Activated T-helper 17 cell treated with anti-CD3 and anti-CD28 coated beads, Interleukin-2, amount 50 U/mL, for 72 hours (primary cell): Measurements from ENCODE around the gene PSTPIP1. TPM values are rescaled to one million over a fixed set of nuclear protein-coding genes. Genes with fewer than 3 reads are reported as not detected.

Experiments
- ATAC-seq: fragments of 150-1000 bp; cut with Tn5 transposase; replicated peaks from 2 replicates; pipeline ENCODE4 v1.10.0; 2021; ENCODE audit warnings: mild to moderate bottlenecking, moderate library complexity
- H3K27ac Mint-ChIP-seq: one replicate; pipeline ENCODE4 v1.8.0; 2022; ENCODE audit warnings: mixed read lengths
- H3K27me3 Mint-ChIP-seq: one replicate; pipeline ENCODE4 v1.8.0; 2022; ENCODE audit warnings: mixed read lengths
- H3K36me3 Mint-ChIP-seq: one replicate; pipeline ENCODE4 v1.8.0; 2022; ENCODE audit warnings: low read depth, mild to moderate bottlenecking, mixed read lengths
- H3K4me1 Mint-ChIP-seq: one replicate; pipeline ENCODE4 v1.8.0; 2022; ENCODE audit warnings: mixed read lengths
- H3K4me3 Mint-ChIP-seq: one replicate; pipeline ENCODE4 v1.8.0; 2022; ENCODE audit warnings: mild to moderate bottlenecking, mixed read lengths
- H3K9me3 Mint-ChIP-seq: one replicate; pipeline ENCODE4 v1.8.0; 2022; ENCODE audit warnings: mixed read lengths
- total RNA-seq, 2 donors: library from RNA; stranded (reverse); gene quantifications; one replicate each; pipeline ENCODE4 v1.2.3, GENCODE V29; 2022

The PSTPIP1 gene
- total RNA-seq, 2 donors from 2014 or later, result 125 to 137 TPM

DNA sequence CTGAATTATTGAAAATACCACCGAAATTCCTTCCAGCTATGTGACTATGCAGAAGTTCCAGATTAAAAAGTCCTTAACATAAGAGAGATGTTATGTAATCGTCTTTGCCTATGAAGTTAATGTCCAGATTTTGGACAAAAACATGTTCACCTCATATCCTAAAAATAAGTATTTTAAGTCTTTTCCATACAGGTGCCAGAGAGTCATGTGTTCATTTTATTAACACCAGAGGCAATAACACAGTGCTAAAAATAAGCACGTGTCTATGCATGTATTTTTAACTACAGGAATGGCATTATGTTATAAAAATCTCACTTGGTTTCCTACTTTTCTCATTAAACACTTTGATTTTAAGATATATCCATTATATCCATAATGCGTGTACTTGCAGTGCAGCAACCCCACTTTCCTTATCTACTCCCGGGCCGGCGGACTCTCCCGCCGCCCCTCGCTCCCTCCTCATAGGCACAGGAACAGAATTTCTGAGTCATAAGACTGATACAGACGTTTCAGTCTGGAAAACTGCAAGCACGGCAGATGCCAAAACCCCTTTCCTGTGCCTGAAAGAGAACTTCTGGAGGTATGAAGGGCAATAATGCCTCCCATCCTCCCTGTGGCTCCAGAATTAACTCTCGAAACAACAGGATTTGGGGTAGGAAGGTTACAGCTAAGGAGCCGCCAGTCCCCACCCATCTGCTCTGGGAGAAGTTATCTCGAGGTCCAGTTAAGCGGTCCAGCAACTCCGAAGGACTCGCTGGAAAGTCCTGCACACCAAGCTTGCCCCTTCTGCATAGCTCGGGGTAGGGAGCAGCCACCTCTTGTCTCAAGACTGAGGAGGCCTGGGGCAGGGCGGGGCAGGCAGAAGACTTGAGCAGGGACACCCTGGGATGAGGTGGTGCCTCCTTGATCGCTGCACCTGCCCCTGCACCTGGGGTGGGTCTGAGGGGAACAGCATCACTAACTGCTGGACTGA lies 22.3 kb upstream of the PSTPIP1 start:
- H3K36me3 Mint-ChIP-seq, result no peaks in the 10 kb centered on the region
- peaks cover 5% of the 10 kb centered on the region for H3K4me1 Mint-ChIP-seq
- no peak overlapping the region for H3K4me3 Mint-ChIP-seq
- no peak overlapping the region for H3K27ac Mint-ChIP-seq
- ATAC-seq, result peak; percentile 17
- no peaks in the 10 kb centered on the region for H3K9me3 Mint-ChIP-seq
- H3K27me3 Mint-ChIP-seq, result no peaks in the 10 kb centered on the region

DNA sequence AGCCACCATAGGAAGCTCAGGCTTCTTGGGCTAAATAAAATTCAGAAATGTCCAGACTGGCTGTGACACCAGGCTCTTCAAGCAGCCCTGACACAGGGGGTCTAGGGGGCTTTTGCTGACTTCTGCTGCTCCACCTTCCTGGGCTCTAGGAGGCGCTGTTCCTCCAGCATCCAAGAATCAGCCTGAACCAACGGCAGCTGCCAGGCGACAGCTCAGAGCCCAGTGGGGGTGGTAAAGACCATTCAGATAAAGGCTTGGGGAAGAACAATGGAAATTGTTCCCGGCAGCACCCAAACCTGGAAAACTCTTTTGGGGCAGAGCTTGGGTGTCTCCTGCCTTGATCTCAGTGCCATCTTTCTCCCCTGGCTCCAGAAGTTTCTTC lies 21.6 kb upstream of the PSTPIP1 start:
- Mint-ChIP-seq H3K27me3 (no peaks in the 10 kb centered on the region), H3K4me3 (no peak overlapping the region), H3K4me1 (peaks cover 5% of the 10 kb centered on the region), H3K9me3 (no peaks in the 10 kb centered on the region), H3K27ac (peak overlapping the region; percentile 76), H3K36me3 (no peaks in the 10 kb centered on the region)
- ATAC-seq, result peak; percentile 66

DNA sequence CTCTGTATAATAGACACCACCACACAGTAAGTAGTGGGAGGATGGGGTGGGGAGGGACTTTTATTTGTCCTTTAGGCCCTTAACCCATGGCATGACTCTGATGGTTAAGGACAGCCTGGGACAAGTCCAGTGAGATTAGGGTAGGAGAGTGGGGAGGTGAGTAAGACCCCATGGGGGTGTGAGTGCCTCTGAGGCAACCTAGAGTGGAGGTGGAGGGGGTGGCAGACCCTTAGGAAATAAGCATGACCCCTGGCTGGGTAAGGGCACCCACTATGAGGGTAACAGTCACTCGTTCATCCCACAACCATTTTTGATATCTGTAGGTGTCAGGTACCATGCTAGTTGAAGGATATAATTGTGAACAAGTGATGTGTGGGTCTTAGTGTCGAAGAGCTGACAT lies 21.0 kb upstream of the PSTPIP1 start:
- no peaks in the 10 kb centered on the region for H3K9me3 Mint-ChIP-seq
- no peak for ATAC-seq
- no peak overlapping the region for H3K4me3 Mint-ChIP-seq
- no peaks in the 10 kb centered on the region for H3K27me3 Mint-ChIP-seq
- peak overlapping the region; percentile 76 for H3K27ac Mint-ChIP-seq
- peaks cover 5% of the 10 kb centered on the region for H3K4me1 Mint-ChIP-seq
- H3K36me3 Mint-ChIP-seq, result no peaks in the 10 kb centered on the region

DNA sequence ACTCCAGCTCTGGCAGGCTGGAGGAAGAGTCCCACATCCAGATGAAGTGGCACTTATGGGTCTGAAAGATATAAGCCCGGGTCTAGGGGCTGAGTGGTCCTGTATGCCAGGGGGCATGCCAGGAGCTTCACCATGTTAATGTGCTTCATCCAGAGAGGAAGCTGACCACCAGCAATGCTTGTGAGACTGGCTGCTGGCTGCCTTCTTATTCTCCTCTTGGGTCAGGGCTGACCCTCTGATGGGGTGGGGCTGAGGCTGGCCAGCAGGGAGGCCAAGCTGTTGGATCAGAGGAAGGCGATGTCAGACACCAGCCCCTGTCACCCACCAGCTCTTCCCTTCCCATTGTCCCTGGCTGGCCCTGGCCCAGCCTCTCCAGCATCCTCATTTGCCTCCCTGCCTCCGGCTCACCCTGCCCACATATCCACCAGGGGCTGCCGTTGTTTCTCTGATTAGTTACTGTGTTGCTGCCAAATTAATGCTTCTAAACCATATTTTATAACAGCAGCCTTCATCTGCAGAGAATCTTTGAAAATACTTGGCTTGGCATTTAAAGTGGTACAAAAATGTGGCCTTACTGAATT lies 20.4 kb upstream of the PSTPIP1 start:
- Mint-ChIP-seq H3K36me3 (no peaks in the 10 kb centered on the region), H3K27me3 (no peaks in the 10 kb centered on the region), H3K27ac (no peak overlapping the region), H3K4me3 (no peak overlapping the region), H3K4me1 (peaks cover 5% of the 10 kb centered on the region), H3K9me3 (no peaks in the 10 kb centered on the region)
- no peak for ATAC-seq

DNA sequence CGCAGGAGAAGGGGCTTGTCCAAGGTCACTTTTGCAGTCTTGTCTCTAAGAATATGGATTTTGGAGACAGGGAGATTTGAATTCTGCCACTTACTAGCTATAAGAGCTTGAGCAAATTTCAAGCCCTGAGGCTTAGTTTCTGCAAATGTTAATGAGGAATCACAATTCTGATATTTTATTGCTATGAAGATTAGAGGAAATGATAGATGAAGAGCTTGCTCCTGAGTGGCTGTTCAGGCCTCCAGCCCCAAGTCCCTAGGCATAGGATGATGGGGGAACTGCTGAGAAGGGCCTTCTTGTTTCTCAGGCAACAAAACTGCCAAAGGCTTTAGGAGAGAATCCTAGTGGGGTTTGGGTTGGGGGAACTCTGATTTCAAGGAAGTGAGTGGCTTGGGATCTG lies 18.8 kb upstream of the PSTPIP1 start:
- ATAC-seq, result no peak
- Mint-ChIP-seq H3K36me3 (no peaks in the 10 kb centered on the region), H3K27ac (peak overlapping the region; percentile 16), H3K4me3 (no peak overlapping the region), H3K27me3 (peaks cover 3% of the 10 kb centered on the region), H3K4me1 (peaks cover 5% of the 10 kb centered on the region), H3K9me3 (no peaks in the 10 kb centered on the region)

DNA sequence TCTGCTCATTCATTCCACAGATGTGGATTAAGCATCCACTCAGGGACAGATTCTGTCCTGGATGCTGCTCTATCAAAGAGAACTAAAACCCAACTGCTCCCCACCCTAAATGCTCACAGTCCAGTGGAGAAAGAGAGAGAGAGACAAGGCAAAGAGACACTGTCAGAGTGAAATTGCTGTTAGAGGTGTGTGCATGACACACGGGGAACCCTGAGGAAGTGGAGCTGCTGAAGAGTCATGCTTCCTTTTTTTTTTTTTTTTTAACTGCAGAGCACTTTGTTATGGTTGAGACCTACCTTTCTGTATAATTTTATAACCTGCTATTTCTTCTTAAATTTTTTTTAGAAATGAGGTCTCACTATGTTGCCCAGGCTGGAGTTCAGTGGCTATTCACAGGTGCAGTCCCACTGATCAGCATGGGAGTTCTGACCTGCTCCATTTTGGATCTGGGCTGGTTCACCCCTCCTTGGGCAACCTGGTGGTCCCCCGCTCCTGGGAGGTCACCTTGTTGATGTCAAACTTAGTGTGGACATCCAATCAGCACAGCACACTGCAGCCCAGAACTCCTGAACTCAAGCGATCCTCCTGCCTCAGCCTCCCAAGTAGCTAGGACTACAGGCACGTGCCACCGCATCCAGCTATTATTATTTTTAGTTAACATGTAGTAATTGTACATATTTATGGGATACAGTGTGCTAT lies 18.2 kb upstream of the PSTPIP1 start:
- no peaks in the 10 kb centered on the region for H3K36me3 Mint-ChIP-seq
- H3K9me3 Mint-ChIP-seq, result no peaks in the 10 kb centered on the region
- peaks cover 5% of the 10 kb centered on the region for H3K4me1 Mint-ChIP-seq
- peak; percentile 96 for ATAC-seq
- H3K4me3 Mint-ChIP-seq, result no peak overlapping the region
- peak overlapping the region; percentile 16 for H3K27ac Mint-ChIP-seq
- peaks cover 3% of the 10 kb centered on the region for H3K27me3 Mint-ChIP-seq

DNA sequence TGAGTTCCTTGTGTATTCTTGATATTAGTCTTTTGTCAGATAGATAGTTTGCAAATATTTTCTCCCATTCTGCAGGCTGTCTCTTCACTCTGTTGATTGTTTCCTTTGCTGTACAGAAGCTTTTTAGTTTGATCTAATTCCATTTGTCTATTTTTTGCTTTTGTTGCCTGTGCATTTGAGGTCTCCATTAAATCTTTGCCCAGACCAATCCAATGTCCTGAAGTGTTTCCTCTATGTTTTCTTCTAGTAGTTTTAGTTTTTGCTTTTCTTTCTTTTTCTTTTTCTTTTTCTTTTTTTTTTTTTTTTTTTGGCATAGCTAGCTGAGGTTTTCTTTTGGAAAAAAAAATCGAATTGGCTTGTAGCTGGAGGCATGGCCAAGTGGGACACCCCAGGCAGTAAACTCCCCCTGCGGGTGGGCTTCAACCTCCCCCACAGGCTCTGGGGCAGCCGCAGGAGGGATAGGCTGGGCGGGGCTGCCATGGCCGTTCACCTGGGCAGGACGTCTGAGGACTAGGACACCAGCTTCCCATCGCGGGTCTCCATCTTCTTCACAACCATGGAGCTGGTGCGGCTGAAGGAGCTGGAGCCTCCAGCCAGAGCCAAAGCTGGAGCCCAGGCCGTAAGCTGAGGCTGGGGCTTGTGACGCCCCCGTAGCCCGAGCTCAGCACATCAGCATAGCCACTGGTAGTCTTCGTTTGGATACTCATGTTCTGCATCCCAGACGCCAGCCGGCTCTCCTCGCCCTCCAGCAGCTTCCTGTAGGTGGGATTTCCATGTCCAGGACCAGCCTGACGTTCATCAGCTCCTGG lies 16.2 kb upstream of the PSTPIP1 start:
- H3K27ac Mint-ChIP-seq, result no peak overlapping the region
- H3K27me3 Mint-ChIP-seq, result peaks cover 3% of the 10 kb centered on the region
- H3K9me3 Mint-ChIP-seq, result no peaks in the 10 kb centered on the region
- H3K36me3 Mint-ChIP-seq, result no peaks in the 10 kb centered on the region
- peaks cover 9% of the 10 kb centered on the region for H3K4me1 Mint-ChIP-seq
- no peak for ATAC-seq
- no peak overlapping the region for H3K4me3 Mint-ChIP-seq

DNA sequence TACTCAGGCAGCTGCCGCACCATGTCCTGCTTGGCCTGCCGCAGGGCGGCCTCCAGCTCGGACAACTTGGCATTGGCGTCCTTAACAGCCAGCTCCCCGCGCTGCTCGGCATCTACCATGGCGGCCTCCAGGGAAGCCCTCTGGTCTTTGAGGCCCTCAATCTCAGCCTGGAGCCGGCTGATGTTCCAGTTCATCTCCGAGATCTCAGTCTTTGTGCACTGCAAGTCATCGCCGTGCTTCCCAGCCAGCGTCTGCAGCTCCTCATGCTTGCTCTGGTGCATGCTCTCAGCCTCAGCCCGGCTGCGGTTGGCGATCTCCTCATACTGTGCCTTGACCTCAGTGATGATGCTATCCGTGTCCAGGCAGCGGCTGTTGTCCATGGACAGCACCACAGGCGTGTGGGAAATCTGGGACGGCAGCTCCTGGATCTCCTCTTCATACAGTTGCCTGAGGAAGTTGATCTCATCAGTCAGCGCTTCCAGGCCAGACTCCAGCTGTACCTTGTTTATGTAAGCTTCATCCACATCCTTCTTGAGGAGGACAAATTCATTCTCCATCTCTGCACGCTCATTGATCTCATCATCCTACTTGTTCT lies 15.5 kb upstream of the PSTPIP1 start:
- no peak overlapping the region for H3K4me3 Mint-ChIP-seq
- no peaks in the 10 kb centered on the region for H3K36me3 Mint-ChIP-seq
- peak overlapping the region; percentile 38 for H3K27ac Mint-ChIP-seq
- ATAC-seq, result no peak
- H3K4me1 Mint-ChIP-seq, result peaks cover 9% of the 10 kb centered on the region
- peaks cover 3% of the 10 kb centered on the region for H3K27me3 Mint-ChIP-seq
- no peaks in the 10 kb centered on the region for H3K9me3 Mint-ChIP-seq

DNA sequence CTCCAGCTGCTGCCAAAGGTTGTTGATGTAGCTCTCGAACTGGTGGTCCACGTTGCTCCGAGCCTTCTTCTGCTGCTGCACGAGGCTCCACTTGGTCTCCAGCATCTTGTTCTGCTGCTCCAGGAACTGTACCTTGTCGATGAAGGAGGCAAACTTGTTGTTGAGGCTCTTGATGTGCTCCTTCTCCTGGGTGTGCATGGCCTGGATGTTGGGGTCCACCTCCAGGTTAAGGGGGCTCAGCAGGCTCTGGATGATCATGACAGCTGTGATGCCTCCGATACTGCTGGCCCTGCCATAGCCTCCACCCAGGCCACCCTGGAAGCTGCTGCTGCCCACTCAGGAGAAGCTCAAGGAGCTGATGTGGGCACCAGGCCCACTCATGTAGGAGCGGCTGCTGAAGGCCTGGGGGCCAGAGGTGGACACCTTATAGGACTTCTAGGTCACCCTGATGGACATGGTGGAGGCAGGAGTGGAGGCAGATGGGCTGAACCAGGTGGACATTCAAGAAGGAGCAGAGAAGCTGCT lies 14.9 kb upstream of the PSTPIP1 start:
- peaks cover 3% of the 10 kb centered on the region for H3K27me3 Mint-ChIP-seq
- no peaks in the 10 kb centered on the region for H3K9me3 Mint-ChIP-seq
- peaks cover 9% of the 10 kb centered on the region for H3K4me1 Mint-ChIP-seq
- peak overlapping the region; percentile 38 for H3K27ac Mint-ChIP-seq
- H3K36me3 Mint-ChIP-seq, result no peaks in the 10 kb centered on the region
- no peak overlapping the region for H3K4me3 Mint-ChIP-seq
- ATAC-seq, result no peak

DNA sequence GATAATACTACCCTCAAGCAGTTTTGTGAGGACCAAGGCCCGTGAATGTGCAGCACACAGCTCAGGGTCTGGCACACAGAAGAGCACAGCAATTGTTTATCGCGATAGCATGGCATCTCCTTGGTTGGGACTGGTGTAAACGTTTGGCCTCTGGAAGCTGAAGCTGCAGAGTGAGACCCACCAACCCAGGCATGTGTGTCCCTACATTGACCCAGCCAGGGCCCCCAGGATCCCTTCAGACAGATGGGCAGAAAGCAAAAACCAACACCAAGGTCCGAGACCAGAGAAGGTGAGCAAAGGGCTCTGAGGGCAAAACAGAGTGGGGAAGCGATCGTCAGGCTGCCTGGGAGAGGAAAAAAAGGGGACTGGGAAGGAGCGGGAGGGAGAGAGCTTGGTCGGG lies 12.6 kb upstream of the PSTPIP1 start:
- H3K36me3 Mint-ChIP-seq, result no peaks in the 10 kb centered on the region
- ATAC-seq, result no peak
- no peak overlapping the region for H3K27ac Mint-ChIP-seq

DNA sequence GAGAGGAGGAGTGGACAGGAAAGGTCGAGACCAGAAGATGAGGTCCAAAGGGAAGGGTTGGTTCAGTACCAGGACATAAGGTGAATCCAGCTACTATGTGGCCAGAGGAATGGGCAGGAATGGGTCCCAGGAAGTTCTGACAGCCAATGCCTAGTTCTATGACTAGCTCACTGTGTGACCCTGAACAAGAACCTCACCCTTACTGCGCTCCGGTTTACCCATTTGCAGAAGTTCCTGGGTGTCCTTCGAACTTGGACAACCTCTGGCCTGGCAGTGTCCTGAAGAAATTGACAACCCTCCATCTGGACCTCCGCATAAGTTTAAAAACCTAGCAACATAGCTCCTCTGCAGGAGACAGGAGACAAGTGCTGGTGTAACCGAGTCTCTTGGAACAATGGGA lies 12.2 kb upstream of the PSTPIP1 start:
- Mint-ChIP-seq H3K27ac (no peak overlapping the region), H3K27me3 (peaks cover 3% of the 10 kb centered on the region), H3K4me3 (no peak overlapping the region), H3K4me1 (peaks cover 4% of the 10 kb centered on the region), H3K36me3 (no peaks in the 10 kb centered on the region), H3K9me3 (no peaks in the 10 kb centered on the region)
- ATAC-seq, result no peak

More for the DNA sequence above, 12.6 kb upstream of the PSTPIP1 start:
- H3K9me3 Mint-ChIP-seq, result no peaks in the 10 kb centered on the region
- peaks cover 4% of the 10 kb centered on the region for H3K4me1 Mint-ChIP-seq
- peaks cover 3% of the 10 kb centered on the region for H3K27me3 Mint-ChIP-seq
- H3K4me3 Mint-ChIP-seq, result no peak overlapping the region

DNA sequence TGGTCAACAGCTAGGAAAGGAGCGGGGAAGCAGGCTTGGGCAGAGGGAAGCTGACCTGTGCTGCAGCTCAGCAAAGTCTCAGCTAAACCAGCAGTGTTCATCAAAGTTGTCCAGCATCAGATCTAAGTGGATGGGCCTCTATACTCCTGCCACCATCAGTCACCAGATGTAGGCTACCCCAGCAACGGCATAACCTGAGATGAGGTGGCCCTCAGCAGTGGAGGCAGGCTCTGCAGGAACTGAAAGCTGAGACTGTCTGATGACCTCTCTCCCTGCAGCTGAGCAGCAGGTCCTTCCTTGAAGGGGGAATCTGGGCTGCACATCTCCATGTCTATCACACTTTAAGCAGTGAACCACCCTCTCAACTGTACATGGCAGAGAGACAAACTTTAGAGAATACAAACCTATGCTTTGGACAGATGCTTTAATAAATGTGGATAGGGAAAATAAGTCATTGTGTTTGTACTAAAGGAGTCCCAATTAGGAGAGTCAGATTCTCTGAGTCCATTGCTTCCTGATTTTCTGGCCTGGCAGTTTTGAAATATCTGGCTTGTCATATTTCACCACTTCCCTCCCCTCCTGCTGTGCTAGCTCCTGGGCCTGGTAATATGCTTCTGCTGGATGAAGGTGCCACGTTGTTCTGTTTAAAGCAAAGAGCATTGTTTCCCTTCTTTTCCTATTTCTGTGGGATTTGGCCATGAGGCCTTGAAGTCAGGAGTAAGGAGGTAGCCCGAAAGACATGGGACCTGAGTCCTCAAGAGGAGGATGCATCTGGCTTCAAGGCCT lies 11.1 kb upstream of the PSTPIP1 start:
- ATAC-seq, result no peak
- H3K4me3 Mint-ChIP-seq, result no peak overlapping the region
- no peak overlapping the region for H3K27ac Mint-ChIP-seq
- H3K27me3 Mint-ChIP-seq, result peaks cover 3% of the 10 kb centered on the region
- peaks cover 11% of the 10 kb centered on the region for H3K4me1 Mint-ChIP-seq
- no peaks in the 10 kb centered on the region for H3K9me3 Mint-ChIP-seq
- H3K36me3 Mint-ChIP-seq, result peaks cover 7% of the 10 kb centered on the region

DNA sequence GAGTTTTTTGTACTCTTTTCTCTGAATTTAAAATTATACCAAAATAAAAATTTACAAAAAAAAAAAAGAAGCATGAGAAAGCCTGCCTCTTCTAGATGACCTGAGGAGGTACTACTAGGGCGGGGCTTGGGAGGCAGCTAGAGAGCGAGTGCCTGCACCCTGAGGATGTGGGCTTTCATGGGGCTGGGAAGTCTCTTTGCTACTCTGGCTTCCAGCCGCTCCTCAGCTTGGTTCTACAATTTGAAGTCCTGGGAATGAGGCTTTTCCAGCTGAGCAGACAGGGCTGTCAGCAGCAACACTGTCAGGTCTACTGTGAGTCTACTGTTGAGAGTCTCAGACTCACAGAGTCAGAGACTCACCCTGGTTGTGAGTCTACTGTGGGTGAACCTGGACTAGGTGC lies 8.2 kb upstream of the PSTPIP1 start:
- H3K36me3 Mint-ChIP-seq, result peaks cover 8% of the 10 kb centered on the region
- no peaks in the 10 kb centered on the region for H3K9me3 Mint-ChIP-seq
- H3K27me3 Mint-ChIP-seq, result no peaks in the 10 kb centered on the region
- peak overlapping the region; percentile 98 for H3K27ac Mint-ChIP-seq
- H3K4me3 Mint-ChIP-seq, result no peak overlapping the region
- H3K4me1 Mint-ChIP-seq, result peaks cover 14% of the 10 kb centered on the region
- no peak for ATAC-seq
